Measurements from ENCODE around the gene FOXK2.

Gene FOXK2

DNA sequence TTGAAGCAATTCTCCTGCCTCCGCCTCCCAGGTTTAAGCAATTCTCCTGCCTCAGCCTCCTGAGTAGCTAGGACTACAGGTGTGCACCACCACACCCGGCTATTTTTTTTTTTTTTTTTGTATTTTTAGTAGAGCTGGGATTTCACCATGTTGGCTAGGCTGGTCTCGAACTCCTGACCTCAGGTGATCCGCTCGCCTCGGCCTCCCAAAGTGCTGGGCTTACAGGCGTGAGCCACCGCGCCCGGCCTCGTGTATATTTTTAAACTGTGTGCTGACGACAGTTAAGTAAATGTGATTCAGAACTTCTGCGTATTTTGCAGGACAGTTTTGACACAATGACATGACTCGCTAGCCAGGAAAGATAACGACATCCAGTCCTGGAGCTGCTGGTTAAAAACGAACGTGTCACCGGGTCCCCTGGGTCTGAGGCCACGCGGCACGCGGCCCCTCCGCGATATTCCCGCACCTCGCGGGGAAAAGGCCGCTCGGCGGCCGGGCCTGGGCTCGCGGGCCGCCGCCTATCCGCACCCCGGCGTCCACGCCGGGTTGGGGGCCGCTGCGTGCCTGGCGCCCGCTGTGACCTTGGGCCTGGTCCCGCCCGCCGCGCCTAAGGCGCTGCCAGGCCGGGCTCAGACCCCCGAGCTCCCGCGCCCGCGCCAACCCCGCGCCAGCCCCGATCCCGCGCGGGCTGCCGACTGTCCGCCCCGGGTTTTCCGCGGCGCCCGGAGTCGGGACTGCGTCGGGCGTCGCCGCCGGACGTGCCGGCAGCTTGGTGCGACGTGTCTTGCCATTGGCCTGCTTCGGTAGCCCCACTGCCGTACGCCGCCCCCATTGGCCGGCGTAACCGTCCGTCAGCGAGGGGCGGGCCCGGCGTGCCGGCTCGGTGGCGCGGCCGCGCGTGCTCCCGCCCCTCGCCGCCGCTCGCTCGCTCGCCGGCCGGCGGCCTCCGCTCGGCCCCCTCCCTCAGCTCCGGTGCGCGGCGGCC, at the start of gene FOXK2:
FOXK2 (plus strand) TSS at position 907 of the 985 bp plus-strand sequence. CDS start 157 bp downstream, outside the sequence.
- DNase-seq (ENCODE audit: low spot score in 2 of 2) = peak; percentile 93 to 100
- Mint-ChIP-seq H3K4me3 (peak within 1 kb of the TSS; percentile 77), H3K36me3 (peaks cover 36% of the 10 kb centered on the region)

DNA sequence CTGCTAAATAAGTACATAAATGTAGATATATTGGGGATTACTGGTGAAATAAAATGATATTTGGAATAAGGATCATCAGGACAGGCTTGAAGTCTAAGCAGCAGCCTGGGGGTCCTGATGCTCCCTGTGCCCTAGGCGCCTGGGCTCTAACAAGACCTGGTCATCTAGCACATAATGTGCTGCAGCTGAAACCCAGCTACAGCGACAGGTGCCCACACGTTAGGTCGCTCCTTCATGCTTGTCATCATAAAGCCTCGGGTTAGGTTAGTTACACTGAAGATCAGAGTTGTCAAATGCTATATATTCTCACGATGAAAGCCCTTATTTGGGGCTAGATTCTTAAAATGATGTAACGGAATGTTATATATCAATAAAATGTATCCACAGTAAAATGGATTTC, 49.5 kb upstream of the FOXK2 start:
- Mint-ChIP-seq H3K27ac (no peak overlapping the region), H3K9me3 (no peaks in the 10 kb centered on the region), H3K36me3 (peaks cover 98% of the 10 kb centered on the region), H3K4me1 (peaks cover 4% of the 10 kb centered on the region), H3K4me3 (no peak overlapping the region)
- no peak for ATAC-seq
- DNase-seq (ENCODE audit: low spot score in 2 of 2) = no peak

More for the DNA sequence above, at the start of gene FOXK2:
- Mint-ChIP-seq H3K27ac (peak within 1 kb of the TSS; percentile 86), H3K4me1 (peaks cover 16% of the 10 kb centered on the region), H3K9me3 (no peaks in the 10 kb centered on the region)
- peak; percentile 97 for ATAC-seq

DNA sequence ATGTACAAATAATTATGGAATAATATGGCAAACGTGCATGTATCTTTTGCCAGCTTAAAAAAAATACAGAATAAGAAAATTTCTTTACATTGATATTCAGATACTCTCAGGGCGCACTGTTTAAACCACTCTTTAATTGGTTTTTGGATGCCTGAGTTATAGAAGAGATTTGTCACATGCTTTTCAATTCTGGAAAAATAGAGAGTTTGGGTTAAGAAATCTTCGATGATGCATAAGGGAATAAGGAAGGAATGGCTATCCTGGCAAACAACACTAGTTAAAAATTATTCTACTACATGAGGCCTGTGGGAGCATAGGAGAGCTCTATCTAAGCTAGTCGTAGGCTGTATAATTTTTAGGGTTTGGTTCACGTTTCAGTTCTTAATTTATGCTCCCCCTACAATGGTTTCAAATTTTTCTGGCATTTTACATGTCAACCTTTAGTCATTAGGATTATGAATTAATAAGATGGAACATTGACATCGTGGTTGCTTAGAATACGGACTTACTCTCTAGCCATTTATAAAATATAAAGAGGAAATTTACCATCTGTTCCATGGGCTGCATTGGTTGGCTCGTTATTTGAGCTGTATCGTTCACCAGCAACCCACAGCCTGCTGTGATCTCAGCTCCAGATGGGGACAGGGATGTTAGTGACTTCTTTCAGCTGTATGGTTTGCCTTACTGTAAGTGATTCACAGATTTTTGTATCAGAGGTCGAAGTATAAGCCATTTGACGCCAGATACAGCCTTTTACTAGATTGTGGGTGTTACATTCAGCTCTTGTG, 45.1 kb upstream of the FOXK2 start:
- Mint-ChIP-seq H3K9me3 (no peaks in the 10 kb centered on the region), H3K27ac (no peak overlapping the region), H3K4me1 (peaks cover 12% of the 10 kb centered on the region), H3K36me3 (peaks cover 98% of the 10 kb centered on the region), H3K4me3 (no peak overlapping the region)
- DNase-seq (ENCODE audit: low spot score in 2 of 2) = no peak
- ATAC-seq = no peak

DNA sequence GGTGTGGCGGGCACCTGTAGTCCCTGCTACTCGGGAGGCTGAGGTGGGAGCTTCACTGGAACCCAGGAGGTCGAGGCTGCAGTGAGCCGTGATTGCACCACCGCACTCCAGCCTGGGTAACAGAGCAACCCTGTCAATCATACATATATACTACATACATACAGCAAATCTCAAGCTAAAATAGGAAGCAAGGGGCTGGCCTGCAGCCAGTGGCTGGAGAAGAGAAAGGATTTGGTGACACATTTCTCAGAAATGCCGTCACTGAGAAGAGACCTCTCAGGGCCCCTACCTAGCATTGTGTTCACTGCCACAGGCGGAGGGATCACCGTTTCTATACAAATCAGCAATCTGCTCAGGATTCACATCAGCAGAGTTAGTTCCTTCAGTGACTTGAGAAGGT, 44.1 kb upstream of the FOXK2 start:
- Mint-ChIP-seq H3K4me1 (peaks cover 12% of the 10 kb centered on the region), H3K27ac (no peak overlapping the region), H3K4me3 (no peak overlapping the region), H3K36me3 (peaks cover 98% of the 10 kb centered on the region), H3K9me3 (no peaks in the 10 kb centered on the region)
- DNase-seq (ENCODE audit: low spot score in 2 of 2) (no peak), ATAC-seq (no peak)

DNA sequence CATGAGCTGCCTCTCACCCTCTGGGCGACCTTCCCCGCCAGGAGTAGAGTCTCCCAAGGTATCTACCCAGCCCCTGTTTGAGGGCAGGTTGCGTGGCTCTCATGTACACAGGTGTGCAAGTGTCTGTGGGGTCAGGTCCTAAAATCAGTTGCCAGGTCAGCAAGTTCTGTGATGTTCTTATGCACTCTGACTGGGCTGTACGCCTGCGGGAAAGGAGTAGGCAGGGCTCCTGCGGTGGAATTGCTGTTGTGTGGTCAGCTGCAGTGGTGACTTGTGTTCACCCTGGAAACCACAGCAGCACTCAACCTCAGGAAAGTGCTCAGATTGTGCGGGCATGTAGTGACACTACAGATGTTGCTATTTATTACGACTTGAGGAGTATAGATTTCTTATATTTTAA, 41.6 kb upstream of the FOXK2 start:
- no peaks in the 10 kb centered on the region for H3K9me3 Mint-ChIP-seq
- DNase-seq (ENCODE audit: low spot score in 2 of 2) (no peak), ATAC-seq (peak; percentile 39)
- no peak overlapping the region for H3K4me3 Mint-ChIP-seq
- H3K4me1 Mint-ChIP-seq = peaks cover 12% of the 10 kb centered on the region
- H3K36me3 Mint-ChIP-seq = peaks cover 98% of the 10 kb centered on the region
- H3K27ac Mint-ChIP-seq = no peak overlapping the region

DNA sequence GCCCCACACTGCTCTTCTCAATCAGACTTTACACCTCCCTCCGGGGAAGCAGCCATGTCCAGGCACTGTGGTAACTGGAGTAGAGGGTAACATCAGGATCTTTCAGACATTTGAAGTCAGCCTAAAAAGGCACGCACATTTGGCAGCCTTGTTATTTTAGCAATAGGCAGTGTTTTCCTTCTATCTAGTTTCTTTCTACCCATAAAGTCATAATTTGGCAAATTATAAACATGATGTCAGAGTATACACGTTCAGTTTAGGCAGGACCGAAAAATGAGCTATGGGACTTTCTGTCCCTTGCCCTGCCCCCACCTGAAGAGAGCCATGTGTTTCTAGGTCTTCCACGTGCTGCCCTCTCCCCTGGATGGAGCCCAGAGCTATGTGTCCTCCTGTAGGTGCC, 39.9 kb upstream of the FOXK2 start:
- no peak for ATAC-seq
- H3K4me3 Mint-ChIP-seq = no peak overlapping the region
- peak overlapping the region; percentile 87 for H3K27ac Mint-ChIP-seq
- H3K9me3 Mint-ChIP-seq = no peaks in the 10 kb centered on the region
- no peak for DNase-seq (ENCODE audit: low spot score in 2 of 2)
- H3K4me1 Mint-ChIP-seq = peaks cover 12% of the 10 kb centered on the region
- H3K36me3 Mint-ChIP-seq = peaks cover 98% of the 10 kb centered on the region

DNA sequence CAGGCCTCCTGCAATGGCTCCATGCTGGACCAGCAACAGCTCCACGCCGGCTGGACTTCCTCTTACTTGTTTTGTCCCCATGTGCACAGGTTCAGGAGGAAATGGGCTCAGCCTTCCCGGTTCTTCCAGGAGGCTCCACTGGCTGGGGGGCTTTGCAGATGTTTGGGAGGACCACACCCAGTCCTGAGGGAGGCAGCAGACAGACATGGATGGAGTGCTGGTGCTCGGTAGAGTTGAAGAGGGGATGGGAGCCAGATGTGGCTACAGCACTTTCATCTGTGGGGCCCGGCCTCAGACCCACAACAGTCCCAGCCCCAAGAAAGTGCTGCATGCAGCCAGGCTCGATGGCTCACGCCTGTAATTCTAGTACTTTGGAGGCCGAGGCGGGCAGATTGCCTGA, 39.2 kb upstream of the FOXK2 start:
- peaks cover 98% of the 10 kb centered on the region for H3K36me3 Mint-ChIP-seq
- H3K27ac Mint-ChIP-seq = no peak overlapping the region
- DNase-seq (ENCODE audit: low spot score in 2 of 2) = no peak
- no peak for ATAC-seq
- no peaks in the 10 kb centered on the region for H3K9me3 Mint-ChIP-seq
- peaks cover 12% of the 10 kb centered on the region for H3K4me1 Mint-ChIP-seq
- no peak overlapping the region for H3K4me3 Mint-ChIP-seq

DNA sequence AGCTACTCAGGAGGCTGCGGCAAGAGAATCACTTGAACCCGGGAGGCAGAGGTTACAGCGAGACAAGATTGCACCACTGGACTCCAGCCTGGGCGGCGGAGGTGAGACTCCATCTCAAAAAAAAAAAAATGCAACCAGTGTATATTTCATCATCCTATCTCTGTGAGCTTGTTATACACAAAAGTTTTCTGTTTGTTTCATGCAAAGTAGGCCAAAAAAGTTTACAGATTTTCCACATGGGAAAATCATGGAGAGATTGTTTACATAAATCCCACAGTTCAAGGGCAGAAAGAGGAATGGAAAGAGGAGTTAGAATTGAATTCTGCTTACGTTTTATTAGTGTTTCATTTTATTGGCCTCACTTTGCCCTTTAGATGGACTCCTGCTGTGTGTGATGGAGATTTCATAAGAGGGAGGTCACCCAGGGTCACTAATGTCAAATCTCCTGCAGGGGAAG, 36.3 kb upstream of the FOXK2 start:
- H3K36me3 Mint-ChIP-seq = peaks cover 100% of the 10 kb centered on the region

DNA sequence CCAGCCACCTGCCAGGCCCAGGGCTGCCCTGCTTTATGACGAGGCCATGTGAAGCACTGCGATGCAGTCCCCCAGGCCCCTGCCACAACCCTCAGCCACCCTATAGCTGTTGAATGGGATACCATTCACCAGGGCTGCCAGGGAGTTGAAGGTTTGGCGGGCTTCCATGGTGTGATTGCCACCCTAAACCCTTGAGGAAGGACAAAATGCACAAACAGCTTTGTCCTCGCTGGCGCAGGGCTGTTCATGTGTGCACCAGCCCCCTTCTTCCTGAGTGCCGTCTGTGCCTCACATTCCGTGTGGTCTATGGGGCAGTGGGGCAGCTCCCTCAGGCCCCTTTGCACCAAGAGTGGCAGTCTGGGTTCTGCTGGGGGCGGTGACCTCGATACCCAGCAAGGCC, 35.7 kb upstream of the FOXK2 start:
- Mint-ChIP-seq H3K36me3 (peaks cover 100% of the 10 kb centered on the region), H3K4me1 (peaks cover 21% of the 10 kb centered on the region), H3K9me3 (no peaks in the 10 kb centered on the region), H3K27ac (no peak overlapping the region), H3K4me3 (no peak overlapping the region)
- DNase-seq (ENCODE audit: low spot score in 2 of 2) = no peak
- no peak for ATAC-seq

More for the DNA sequence above, 36.3 kb upstream of the FOXK2 start:
- DNase-seq (ENCODE audit: low spot score in 2 of 2) = no peak
- ATAC-seq = no peak
- Mint-ChIP-seq H3K4me1 (peaks cover 22% of the 10 kb centered on the region), H3K4me3 (no peak overlapping the region), H3K27ac (no peak overlapping the region), H3K9me3 (no peaks in the 10 kb centered on the region)

DNA sequence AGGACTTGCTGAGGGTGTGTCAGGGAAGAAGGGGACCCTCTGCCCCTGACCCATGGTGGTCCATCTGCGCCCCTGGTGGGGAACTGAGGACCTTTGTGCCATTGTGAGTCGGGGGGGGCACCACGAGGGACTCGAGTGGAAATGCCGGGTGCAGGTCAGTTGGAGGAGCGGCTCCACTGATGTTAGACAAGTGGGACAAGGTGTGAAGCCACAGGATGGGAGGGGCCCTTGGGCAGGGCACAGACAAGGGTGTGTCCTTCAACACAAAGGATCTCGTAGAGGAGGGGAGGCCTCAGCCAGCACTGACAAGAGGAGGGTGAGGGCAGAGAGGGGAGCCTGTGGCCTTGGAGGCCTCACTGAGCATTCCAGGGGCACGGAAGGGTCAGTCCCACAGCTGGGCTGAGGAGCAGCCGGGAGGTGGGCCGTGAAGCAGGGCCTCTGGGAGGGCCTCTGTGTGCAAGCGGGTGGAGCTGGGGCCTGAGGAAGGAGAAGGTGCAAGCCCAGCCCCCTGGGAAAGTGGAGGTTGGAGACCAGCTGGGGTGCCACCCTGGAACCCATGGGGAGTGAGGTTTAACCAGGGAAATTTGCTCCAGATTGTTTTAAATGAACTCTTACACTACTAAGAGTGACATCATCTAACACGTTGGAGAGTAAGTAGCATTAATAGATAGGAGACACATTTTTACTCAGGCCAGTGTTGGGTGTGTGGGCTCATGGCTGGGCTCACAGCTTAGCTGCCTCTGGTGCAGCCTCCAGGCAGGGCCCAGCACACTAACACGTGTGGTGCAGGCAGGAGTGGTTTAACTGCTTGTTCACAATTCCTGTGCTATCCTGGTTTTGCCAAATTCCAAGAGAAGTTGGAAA, 33.1 kb upstream of the FOXK2 start:
- Mint-ChIP-seq H3K27ac (peak overlapping the region; percentile 90), H3K9me3 (no peaks in the 10 kb centered on the region), H3K36me3 (peaks cover 92% of the 10 kb centered on the region), H3K4me3 (no peak overlapping the region), H3K4me1 (peaks cover 15% of the 10 kb centered on the region)
- peak; percentile 22 for ATAC-seq
- DNase-seq (ENCODE audit: low spot score in 2 of 2) = no peak

DNA sequence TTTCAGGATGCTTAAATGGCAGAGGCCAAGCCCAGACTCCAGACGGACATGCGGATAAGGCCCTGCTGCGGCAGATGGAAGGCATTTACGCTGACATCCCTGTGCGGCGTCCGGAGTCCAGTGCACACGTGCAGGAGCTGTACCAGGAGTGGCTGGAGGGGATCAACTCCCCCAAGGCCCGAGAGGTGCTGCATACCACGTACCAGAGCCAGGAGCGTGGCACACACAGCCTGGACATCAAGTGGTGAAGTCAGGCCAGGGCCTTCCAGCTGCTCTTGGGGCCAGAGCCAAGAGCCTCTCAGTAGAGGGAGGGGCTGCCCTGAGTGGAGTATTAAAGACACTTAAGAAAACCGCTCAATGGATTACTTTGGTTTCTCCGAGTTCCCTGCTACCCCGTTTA, 31.6 kb upstream of the FOXK2 start:
- H3K36me3 Mint-ChIP-seq = peaks cover 78% of the 10 kb centered on the region

DNA sequence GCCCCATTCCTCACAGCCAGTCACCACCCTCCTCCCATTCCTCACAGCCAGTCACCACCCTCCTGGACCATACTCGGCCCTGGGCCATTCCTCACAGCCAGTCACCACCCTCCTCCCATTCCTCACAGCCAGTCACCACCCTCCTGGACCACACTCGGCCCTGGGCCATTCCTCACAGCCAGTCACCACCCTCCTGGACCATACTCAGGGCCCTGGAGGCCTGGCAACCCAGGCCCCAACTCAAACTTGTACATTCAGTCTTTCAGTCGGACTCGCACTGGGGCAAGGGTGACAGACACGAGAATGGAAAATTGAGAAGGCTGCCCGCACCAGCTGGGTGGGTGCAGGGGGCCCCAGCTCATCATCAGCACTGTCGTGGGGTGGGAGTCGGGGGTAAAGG, 30.4 kb upstream of the FOXK2 start:
- peaks cover 27% of the 10 kb centered on the region for H3K4me1 Mint-ChIP-seq
- H3K36me3 Mint-ChIP-seq = peaks cover 71% of the 10 kb centered on the region
- DNase-seq (ENCODE audit: low spot score in 2 of 2) (no peak), ATAC-seq (no peak)
- H3K27ac Mint-ChIP-seq = peak overlapping the region; percentile 56
- no peak overlapping the region for H3K4me3 Mint-ChIP-seq
- no peaks in the 10 kb centered on the region for H3K9me3 Mint-ChIP-seq

More for the DNA sequence above, 31.6 kb upstream of the FOXK2 start:
- Mint-ChIP-seq H3K4me3 (no peak overlapping the region), H3K27ac (no peak overlapping the region), H3K9me3 (no peaks in the 10 kb centered on the region), H3K4me1 (peaks cover 16% of the 10 kb centered on the region)
- ATAC-seq = no peak
- no peak for DNase-seq (ENCODE audit: low spot score in 2 of 2)

DNA sequence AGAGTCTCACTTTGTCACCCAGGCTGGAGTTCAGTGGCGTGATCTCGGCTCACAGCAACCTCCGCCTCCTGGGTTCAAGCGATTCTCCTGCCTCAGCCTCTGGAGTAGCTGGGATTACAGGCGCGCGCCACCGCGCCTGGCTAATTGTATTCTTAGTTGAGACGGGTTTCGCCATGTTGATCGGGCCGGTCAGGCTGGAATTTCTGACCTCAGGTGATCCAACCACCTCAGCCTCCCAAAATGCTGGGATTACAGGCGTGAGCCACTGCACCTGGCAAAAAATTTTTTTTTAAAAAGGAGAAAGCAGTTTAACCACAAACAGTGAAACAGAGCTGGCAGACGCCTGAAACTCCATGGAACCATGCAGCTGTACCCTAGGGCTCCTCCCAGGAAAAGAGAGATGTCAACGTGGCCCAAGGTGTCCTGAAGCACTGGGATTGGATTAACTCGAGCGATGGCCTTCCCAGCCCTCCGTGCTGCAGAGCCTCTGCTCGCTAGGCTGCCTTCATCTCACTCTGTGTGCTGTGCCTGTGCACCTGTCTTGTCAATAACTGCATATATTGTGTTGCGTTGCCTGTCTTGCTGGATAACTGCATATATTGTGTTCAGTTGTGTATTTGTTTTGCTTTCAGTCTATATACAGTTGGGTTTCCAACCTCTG, 29.6 kb upstream of the FOXK2 start:
- no peak for ATAC-seq
- Mint-ChIP-seq H3K27ac (peak overlapping the region; percentile 23), H3K4me1 (peaks cover 35% of the 10 kb centered on the region), H3K9me3 (no peaks in the 10 kb centered on the region), H3K36me3 (peaks cover 71% of the 10 kb centered on the region), H3K4me3 (no peak overlapping the region)
- DNase-seq (ENCODE audit: low spot score in 2 of 2) = no peak

DNA sequence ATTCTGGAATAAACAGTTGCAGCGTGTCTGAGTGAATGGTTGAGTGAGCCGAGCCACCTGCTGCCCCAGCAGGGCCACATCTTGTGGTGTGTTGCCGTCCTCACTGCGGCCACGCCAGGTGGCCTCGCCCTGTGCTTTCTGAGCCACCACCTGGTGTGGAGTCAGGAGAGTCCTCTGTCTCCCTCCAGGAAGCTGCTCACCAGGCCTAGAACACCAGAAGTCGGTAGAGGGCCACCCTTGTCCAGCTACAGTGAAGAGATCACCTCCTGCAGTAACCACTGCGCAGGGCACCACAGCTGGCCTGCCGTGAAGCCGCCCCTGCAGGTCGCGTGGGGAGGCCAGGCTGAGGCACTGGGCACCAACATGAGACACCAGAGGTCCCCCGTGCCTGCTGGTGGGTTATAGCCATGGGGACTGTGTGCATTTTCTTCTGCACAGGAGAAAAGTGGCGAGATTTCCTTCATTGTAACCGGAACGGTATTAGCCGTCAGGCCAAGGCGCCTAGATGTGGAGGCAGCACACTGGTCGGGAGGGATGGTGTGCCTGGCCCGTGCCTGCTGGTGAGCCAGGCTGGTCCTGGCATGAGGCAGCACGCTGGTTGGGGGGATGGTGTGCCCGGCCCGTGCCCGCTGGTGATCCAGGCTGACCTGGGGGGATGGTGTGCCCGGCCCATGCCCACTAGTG, 28.9 kb upstream of the FOXK2 start:
- Mint-ChIP-seq H3K36me3 (peaks cover 66% of the 10 kb centered on the region), H3K27ac (peak overlapping the region; percentile 23), H3K9me3 (no peaks in the 10 kb centered on the region), H3K4me3 (no peak overlapping the region), H3K4me1 (peaks cover 36% of the 10 kb centered on the region)
- ATAC-seq = no peak
- no peak for DNase-seq (ENCODE audit: low spot score in 2 of 2)
